Neural cell (in vitro differentiated cells): Measurements from ENCODE around the gene CCT3.

Experiments
- CTCF ChIP-seq: fragments of 450-650 bp; IDR thresholded peaks from 2 replicates; pipeline ENCODE4 v1.5.1; 2014; ENCODE audit warnings: antibody characterized with exemption, mild to moderate bottlenecking, moderate library complexity; ENCODE audit not compliant: poor library complexity, severe bottlenecking
- EP300 ChIP-seq: fragments of 450-650 bp; conservative IDR thresholded peaks from 2 replicates; pipeline ENCODE4 v1.6.1; 2014; ENCODE audit warnings: antibody characterized with exemption, mild to moderate bottlenecking, moderate library complexity; ENCODE audit not compliant: poor library complexity, severe bottlenecking
- POLR2AphosphoS5 ChIP-seq: IDR thresholded peaks from 2 replicates; pipeline ENCODE4 v1.6.1; 2012
- REST ChIP-seq: IDR thresholded peaks from 2 replicates; pipeline ENCODE4 v1.6.1; 2012; ENCODE audit warnings: borderline replicate concordance
- SMC3 ChIP-seq: fragments of 450-650 bp; conservative IDR thresholded peaks from 2 replicates; pipeline ENCODE4 v1.6.1; 2014; ENCODE audit warnings: antibody characterized with exemption, mild to moderate bottlenecking, moderate library complexity; ENCODE audit not compliant: poor library complexity
- TAF1 ChIP-seq: IDR thresholded peaks from 2 replicates; pipeline ENCODE4 v1.6.1; 2012; ENCODE audit warnings: low read depth

- TF ChIP-seq POLR2AphosphoS5: no peak
- no peak for TF ChIP-seq SMC3
- no peak for TF ChIP-seq CTCF
- TF ChIP-seq REST: no peak
- no peak for TF ChIP-seq TAF1
- TF ChIP-seq EP300: no peak
These were observed 40.5 kb upstream of the CCT3 start for GRCh38 chr1:156378557-156378956.
